PC-3 (cell line): Measurements from ENCODE around the gene BACH2. TPM values are rescaled to one million over a fixed set of nuclear protein-coding genes. Genes with fewer than 3 reads are reported as not detected.

Experiments
- ATAC-seq: fragments of 200-7000 bp; cut with Tn5 transposase; 2 replicates; pipeline ENCODE4 v1.9.1; 2020; ENCODE audit warnings: mild to moderate bottlenecking, moderate library complexity
- BruUV-seq: library from RNA; stranded (reverse); fragments of 400-500 nt; replicated peaks from 2 replicates; lab custom pipeline; 2021; lab: Mats Ljungman, UMichigan
- CTCF ChIA-PET: fragments of 300-600 bp; sonication (Branson Sonifier 250); formaldehyde crosslinking; loops from one replicate; lab custom pipeline; 2022; ENCODE audit warnings: antibody characterized with exemption; lab: Charles Lee
- POLR2A ChIA-PET: fragments of 300-600 bp; sonication (Branson Sonifier 250); formaldehyde crosslinking; loops from one replicate; lab custom pipeline; 2022; ENCODE audit warnings: antibody characterized with exemption; ENCODE audit not compliant: unreplicated experiment; lab: Charles Lee
- DNase-seq: peaks from one replicate; pipeline ENCODE4 v3.0.0-alpha.2; 2015
- H2AFZ ChIP-seq: fragments of 300-600 bp; sonication (generic); 2 replicates; pipeline ENCODE4 v1.6.0; 2016; ENCODE audit warnings: antibody characterized with exemption, low read length
- H3F3A ChIP-seq: fragments of 300-600 bp; sonication (generic); one replicate; pipeline ENCODE4 v1.6.0; 2017; ENCODE audit warnings: antibody characterized with exemption, low read length, control low read depth, mild to moderate bottlenecking; ENCODE audit not compliant: unreplicated experiment
- H3K27ac ChIP-seq: fragments of 300-600 bp; sonication (generic); 2 replicates; pipeline ENCODE4 v1.5.1; 2016; ENCODE audit warnings: mild to moderate bottlenecking, low read length
- H3K27me3 ChIP-seq: fragments of 300-600 bp; sonication (generic); 2 replicates; pipeline ENCODE4 v1.6.1; 2016; ENCODE audit warnings: low read length, mixed read lengths
- H3K36me3 ChIP-seq: fragments of 300-600 bp; sonication (generic); 2 replicates; pipeline ENCODE4 v1.6.1; 2016; ENCODE audit warnings: low read depth, mixed run types, low read length, mixed read lengths
- H3K4me1 ChIP-seq: fragments of 300-600 bp; sonication (generic); 2 replicates; pipeline ENCODE4 v1.5.1; 2016; ENCODE audit warnings: low read length; ENCODE audit not compliant: insufficient read depth
- H3K4me2 ChIP-seq: fragments of 300-600 bp; sonication (generic); 2 replicates; pipeline ENCODE4 v1.6.0; 2016; ENCODE audit warnings: low read length
- H3K4me3 ChIP-seq: fragments of 300-600 bp; sonication (generic); 2 replicates; pipeline ENCODE4 v1.5.1; 2016; ENCODE audit warnings: mild to moderate bottlenecking, low read length, mixed read lengths
- H3K79me2 ChIP-seq: fragments of 300-600 bp; sonication (generic); 2 replicates; pipeline ENCODE4 v1.6.1; 2017; ENCODE audit warnings: low read length, mixed read lengths
- H3K9ac ChIP-seq: fragments of 300-600 bp; sonication (generic); 2 replicates; pipeline ENCODE4 v1.6.0; 2016; ENCODE audit warnings: mild to moderate bottlenecking, low read length
- H3K9me2 ChIP-seq: fragments of 300-600 bp; sonication (generic); replicated peaks from 2 replicates; pipeline ENCODE4 v1.6.1; 2016; ENCODE audit warnings: mixed run types, low read length, mixed read lengths
- H3K9me3 ChIP-seq: fragments of 300-600 bp; sonication (generic); 2 replicates; pipeline ENCODE4 v1.6.1; 2016; ENCODE audit warnings: low read length, mixed read lengths
- H4K20me1 ChIP-seq: fragments of 300-600 bp; sonication (generic); 2 replicates; pipeline ENCODE4 v1.6.1; 2016; ENCODE audit warnings: low read length, mixed read lengths
- CTCF ChIP-seq: fragments of 300-600 bp; sonication (generic); conservative IDR thresholded peaks from 2 replicates; pipeline ENCODE4 v1.5.1; 2017; ENCODE audit warnings: antibody characterized with exemption, low read depth, mild to moderate bottlenecking, low read length
- EZH2 ChIP-seq: fragments of 300-600 bp; sonication (generic); IDR thresholded peaks from one replicate; pipeline ENCODE4 v1.6.1; 2017; ENCODE audit warnings: antibody characterized with exemption, mild to moderate bottlenecking, low read length; ENCODE audit not compliant: unreplicated experiment
- EZH2phosphoT487 ChIP-seq: fragments of 300-600 bp; sonication (generic); IDR thresholded peaks from 2 replicates; pipeline ENCODE4 v1.6.1; 2018; ENCODE audit warnings: mild to moderate bottlenecking, antibody characterized with exemption, low read length, borderline replicate concordance
- intact Hi-C: fragments of 100-400 bp; cut with micrococcal nuclease; formaldehyde crosslinking; loops from 2 replicates; pipeline ENCODE4 v1.9.0; 2023
- total RNA-seq: library from RNA; depleted of rRNA; stranded (reverse); fragments of >200 nt; gene quantifications from 2 replicates; pipeline ENCODE4 v1.2.3, GENCODE V29; 2014

The BACH2 gene
- total RNA-seq, 1 experiment from 2014 or later: 7.0 TPM

GRCh38 chr6:90028066-90028778 lies 268.4 kb downstream of the BACH2 start:
- TF ChIP-seq CTCF (no peak), EZH2 (no peak), EZH2phosphoT487 (no peak)
- DNase-seq: no peak
- H3K4me1 ChIP-seq: peaks cover 20% of the 10 kb centered on the region

GRCh38 chr6:90026216-90026615 lies 270.4 kb downstream of the BACH2 start:
- H3K9ac ChIP-seq: peak overlapping the region; percentile 73
- TF ChIP-seq EZH2: no peak
- no peak for TF ChIP-seq CTCF
- H4K20me1 ChIP-seq: no peaks in the 10 kb centered on the region
- peak; percentile 22 for DNase-seq
- ATAC-seq: peak; percentile 23; the same call in 1 of the 2 replicates
- ChIA-PET POLR2A (no interaction called here), CTCF (no interaction called here)
- no peaks in the 10 kb centered on the region for H3K27me3 ChIP-seq
- no peaks in the 10 kb centered on the region for H3F3A ChIP-seq
- peak overlapping the region; percentile 90 for H3K27ac ChIP-seq
- BruUV-seq: no TSS peak
- H3K4me1 ChIP-seq: peaks cover 20% of the 10 kb centered on the region
- H2AFZ ChIP-seq: peak overlapping the region; percentile 48; the same call in 1 of the 2 replicates
- no peak overlapping the region for H3K4me3 ChIP-seq
- H3K9me2 ChIP-seq: no peaks in the 10 kb centered on the region
- intact Hi-C loops: no loop called here
- no peaks in the 10 kb centered on the region for H3K79me2 ChIP-seq
- peak overlapping the region; percentile 77 for H3K4me2 ChIP-seq
- no peaks in the 10 kb centered on the region for H3K9me3 ChIP-seq
- H3K36me3 ChIP-seq: no peaks in the 10 kb centered on the region

More at GRCh38 chr6:90028066-90028778, 268.4 kb downstream of the BACH2 start:
- Histone ChIP-seq H3K4me3 (no peak overlapping the region), H3K9ac (no peak overlapping the region), H3K9me2 (no peaks in the 10 kb centered on the region), H2AFZ (no peak overlapping the region), H3K79me2 (no peaks in the 10 kb centered on the region), H3K9me3 (no peaks in the 10 kb centered on the region), H4K20me1 (no peaks in the 10 kb centered on the region), H3K27ac (no peak overlapping the region), H3K4me2 (no peak overlapping the region), H3K36me3 (no peaks in the 10 kb centered on the region), H3K27me3 (no peaks in the 10 kb centered on the region), H3F3A (no peaks in the 10 kb centered on the region)
- no TSS peak for BruUV-seq
- intact Hi-C loops: no loop called here
- ATAC-seq: no peak
- ChIA-PET POLR2A (no interaction called here), CTCF (no interaction called here)

GRCh38 chr6:90025523-90026061 lies 271.1 kb downstream of the BACH2 start:
- POLR2A ChIA-PET: no interaction called here
- peak overlapping the region; percentile 48; the same call in 1 of the 2 replicates for H2AFZ ChIP-seq
- intact Hi-C loops: no loop called here
- BruUV-seq: no TSS peak
- peak overlapping the region; percentile 77 for H3K4me2 ChIP-seq
- H3K9me2 ChIP-seq: no peaks in the 10 kb centered on the region
- no peaks in the 10 kb centered on the region for H3K79me2 ChIP-seq
- DNase-seq (peak; percentile 87), ATAC-seq (peak; percentile 98)
- no peaks in the 10 kb centered on the region for H3F3A ChIP-seq
- CTCF ChIA-PET: no interaction called here
- peak overlapping the region; percentile 90 for H3K27ac ChIP-seq
- H3K27me3 ChIP-seq: no peaks in the 10 kb centered on the region
- peak overlapping the region; percentile 73 for H3K9ac ChIP-seq
- H3K36me3 ChIP-seq: no peaks in the 10 kb centered on the region
- no peak for TF ChIP-seq EZH2
- no peak for TF ChIP-seq EZH2phosphoT487
- no peak for TF ChIP-seq CTCF
- H3K9me3 ChIP-seq: no peaks in the 10 kb centered on the region
- H4K20me1 ChIP-seq: no peaks in the 10 kb centered on the region
- no peak overlapping the region for H3K4me3 ChIP-seq
- peaks cover 20% of the 10 kb centered on the region for H3K4me1 ChIP-seq
